A549 (cell line): Measurements from ENCODE around the gene ELAC2. TPM values are rescaled to one million over a fixed set of nuclear protein-coding genes. Genes with fewer than 3 reads are reported as not detected.

Experiments used
- ATAC-seq, 2 experiments: fragments of 200-7000 bp in 1 of 2; fragments of >200 bp in 1 of 2; cut with Nextera tagmentation in 1 of 2; cut with Tn5 transposase in 1 of 2; 3 replicates each; pipeline versions ENCODE4 v1.8.0 to v1.9.1; 2018 to 2020; ENCODE audit warnings: mild to moderate bottlenecking in 1 of 2, moderate library complexity in 1 of 2
- CTCF ChIA-PET: fragments of 300-600 bp; sonication (Branson Sonifier 250); formaldehyde crosslinking; extraction: SDS; loops from one replicate; lab custom pipeline; 2021; ENCODE audit warnings: antibody characterized with exemption, inconsistent platforms; lab: Yijun Ruan, JAX
- POLR2A ChIA-PET: fragments of 350-600 bp; formaldehyde crosslinking; extraction: SDS; loops from one replicate; lab custom pipeline; 2021; ENCODE audit warnings: antibody characterized with exemption, inconsistent platforms; lab: Yijun Ruan, JAX
- DNase-seq, 2 experiments: peaks; one replicate each; pipeline versions ENCODE4 v3.0.0 to v3.0.0-alpha.2; 2011 to 2016; ENCODE audit warnings: low read depth in 1 of 2, low spot score in 1 of 2
- FAIRE-seq: peaks from 2 replicates; lab custom pipeline; 2011; peaks lifted over from hg19 to GRCh38; lab: Jason Lieb, UNC
- H3K27ac ChIP-seq, 2 experiments: fragments of >200 bp; sonication (Bioruptor Twin); formaldehyde crosslinking; 3 replicates each; pipeline ENCODE4 v1.5.1; 2016 to 2017
- H3K4me1 ChIP-seq: fragments of >200 bp; sonication (Bioruptor Twin); formaldehyde crosslinking; 3 replicates; pipeline ENCODE4 v1.6.1; 2016
- H3K4me2 ChIP-seq: fragments of >200 bp; sonication (Bioruptor Twin); formaldehyde crosslinking; 3 replicates; pipeline ENCODE4 v1.6.1; 2016
- H3K4me3 ChIP-seq: fragments of >200 bp; sonication (Bioruptor Twin); formaldehyde crosslinking; 3 replicates; pipeline ENCODE4 v1.5.1; 2016
- H3K9me3 ChIP-seq: fragments of >200 bp; sonication (Bioruptor Twin); formaldehyde crosslinking; 3 replicates; pipeline ENCODE4 v1.6.1; 2016
- CEBPB ChIP-seq, 2 experiments: fragments of >200 bp in 1 of 2; sonication (Bioruptor Twin) in 1 of 2; formaldehyde crosslinking in 1 of 2; IDR thresholded peaks; 2 replicates each; pipeline ENCODE4 v1.6.1; 2012 to 2016
- FOSB ChIP-seq: fragments of 250-450 bp; sonication (Bioruptor Pico); IDR thresholded peaks from 2 replicates; pipeline ENCODE4 v1.5.0; 2020; ENCODE audit warnings: mild to moderate bottlenecking, moderate library complexity
- FOSL2 ChIP-seq, 2 experiments: fragments of 450-650 bp in 1 of 2; fragments of >200 bp in 1 of 2; sonication (Bioruptor Twin) in 1 of 2; formaldehyde crosslinking; IDR thresholded peaks; 2 replicates each; pipeline versions ENCODE4 v1.5.0 to v1.6.1; 2016 to 2020; ENCODE audit warnings: mild to moderate bottlenecking in 1 of 2, moderate library complexity in 1 of 2
- FOXS1 ChIP-seq: fragments of 250-450 bp; sonication (Bioruptor Pico); IDR thresholded peaks from 2 replicates; pipeline ENCODE4 v1.5.0; 2020; ENCODE audit warnings: mild to moderate bottlenecking, moderate library complexity
- HOXA7 ChIP-seq: fragments of 250-450 bp; sonication (Bioruptor Pico); IDR thresholded peaks from 2 replicates; pipeline ENCODE4 v1.5.0; 2020; ENCODE audit warnings: mild to moderate bottlenecking, moderate library complexity
- HOXB5 ChIP-seq: fragments of 250-450 bp; sonication (Bioruptor Pico); IDR thresholded peaks from 2 replicates; pipeline ENCODE4 v1.5.0; 2020; ENCODE audit warnings: mild to moderate bottlenecking, moderate library complexity
- JUNB ChIP-seq: fragments of >200 bp; sonication (Bioruptor Twin); formaldehyde crosslinking; IDR thresholded peaks from 2 replicates; pipeline ENCODE4 v1.6.1; 2016
- KDM1A ChIP-seq: fragments of 200-600 bp; sonication (generic); IDR thresholded peaks from 2 replicates; pipeline ENCODE4 v1.6.1; 2016; ENCODE audit warnings: low read depth, mild to moderate bottlenecking
- MAZ ChIP-seq: fragments of 150-350 bp; IDR thresholded peaks from 2 replicates; pipeline ENCODE4 v1.6.1; 2014; ENCODE audit warnings: antibody characterized with exemption, low read depth, low read length, borderline replicate concordance
- NPAS2 ChIP-seq: fragments of 250-450 bp; sonication (Bioruptor Pico); IDR thresholded peaks from 2 replicates; pipeline ENCODE4 v1.8.0; 2022; ENCODE audit warnings: mild to moderate bottlenecking, moderate library complexity, borderline replicate concordance
- NR3C1 ChIP-seq: fragments of >200 bp; sonication (Bioruptor Twin); formaldehyde crosslinking; IDR thresholded peaks from 3 replicates; pipeline ENCODE4 v1.6.1; 2017
- PHF8 ChIP-seq: fragments of 200-600 bp; sonication (generic); IDR thresholded peaks from 2 replicates; pipeline ENCODE4 v1.6.1; 2016; ENCODE audit warnings: low read depth, mild to moderate bottlenecking, antibody characterized with exemption, moderate library complexity, borderline replicate concordance
- POLR2AphosphoS2 ChIP-seq: conservative IDR thresholded peaks from 2 replicates; pipeline ENCODE4 v1.6.1; 2012; ENCODE audit warnings: low read length, improper control_type of control experiment, inconsistent platforms
- RAD21 ChIP-seq, 2 experiments: fragments of >200 bp in 1 of 2; sonication (Bioruptor Twin) in 1 of 2; formaldehyde crosslinking in 1 of 2; IDR thresholded peaks in 1 of 2; conservative IDR thresholded peaks in 1 of 2; 2 replicates in 1 of 2; 3 replicates in 1 of 2; pipeline ENCODE4 v1.6.1; 2012 to 2018; ENCODE audit warnings: inconsistent platforms in 1 of 2
- RCOR1 ChIP-seq: fragments of 150-350 bp; IDR thresholded peaks from 2 replicates; pipeline ENCODE4 v1.6.1; 2014; ENCODE audit warnings: antibody characterized with exemption, low read length, low read depth
- RFX5 ChIP-seq: fragments of 450-650 bp; IDR thresholded peaks from 2 replicates; pipeline ENCODE4 v1.7.1; 2014; ENCODE audit warnings: antibody characterized with exemption, mild to moderate bottlenecking, moderate library complexity
- RNF2 ChIP-seq: fragments of 200-600 bp; sonication (generic); IDR thresholded peaks from 2 replicates; pipeline ENCODE4 v1.6.1; 2016; ENCODE audit warnings: low read depth, mild to moderate bottlenecking, antibody characterized with exemption, moderate library complexity, borderline replicate concordance
- TFCP2L1 ChIP-seq: fragments of 250-450 bp; sonication (Bioruptor Pico); IDR thresholded peaks from 2 replicates; pipeline ENCODE4 v1.5.0; 2021; ENCODE audit warnings: mild to moderate bottlenecking
- WGBS: methylation state at CpG from one replicate; pipeline ENCODE4 v1.1.6; 2017; ENCODE audit errors: missing lambda C conversion rate; 5-methylcytosine and 5-hydroxymethylcytosine counted together
- polyA plus RNA-seq, 4 experiments: library from polyadenylated mRNA; depleted of rRNA in 3 of 4; stranded (reverse); fragments of >200 nt; fragmentation: RNase III in 1 of 4; extraction: RNeasy Plus Mini Kit Qiagen cat#74134 plus additional on column Dnase treatment in 1 of 4; gene quantifications; 2 replicates in 3 of 4; 3 replicates in 1 of 4; pipeline ENCODE4 v1.2.3, GENCODE V29; 2011 to 2017
- TF ChIP-seq, protein P1 (sequence below): IDR thresholded peaks from 2 replicates; pipeline ENCODE4 v1.6.1; 2012; ENCODE audit warnings: low read depth, borderline replicate concordance
- TF ChIP-seq, protein P2 (sequence below): IDR thresholded peaks from 2 replicates; pipeline ENCODE4 v1.6.1; 2012
- TF ChIP-seq, protein P3 (sequence below): fragments of 150-350 bp; IDR thresholded peaks from 2 replicates; pipeline ENCODE4 v1.6.1; 2014; ENCODE audit warnings: low read depth, mild to moderate bottlenecking, low read length
- TF ChIP-seq, protein P4 (sequence below): IDR thresholded peaks from 2 replicates; pipeline ENCODE4 v1.6.1; 2012
- TF ChIP-seq, protein P5 (sequence below): fragments of >200 bp; sonication (Bioruptor Twin); formaldehyde crosslinking; IDR thresholded peaks from 3 replicates; pipeline ENCODE4 v1.5.1; 2016

ELAC2 gene
- polyA plus RNA-seq, 2 of the 4 experiments (the other 2 are of a cell fraction) = 97.9 to 106 TPM

DNA sequence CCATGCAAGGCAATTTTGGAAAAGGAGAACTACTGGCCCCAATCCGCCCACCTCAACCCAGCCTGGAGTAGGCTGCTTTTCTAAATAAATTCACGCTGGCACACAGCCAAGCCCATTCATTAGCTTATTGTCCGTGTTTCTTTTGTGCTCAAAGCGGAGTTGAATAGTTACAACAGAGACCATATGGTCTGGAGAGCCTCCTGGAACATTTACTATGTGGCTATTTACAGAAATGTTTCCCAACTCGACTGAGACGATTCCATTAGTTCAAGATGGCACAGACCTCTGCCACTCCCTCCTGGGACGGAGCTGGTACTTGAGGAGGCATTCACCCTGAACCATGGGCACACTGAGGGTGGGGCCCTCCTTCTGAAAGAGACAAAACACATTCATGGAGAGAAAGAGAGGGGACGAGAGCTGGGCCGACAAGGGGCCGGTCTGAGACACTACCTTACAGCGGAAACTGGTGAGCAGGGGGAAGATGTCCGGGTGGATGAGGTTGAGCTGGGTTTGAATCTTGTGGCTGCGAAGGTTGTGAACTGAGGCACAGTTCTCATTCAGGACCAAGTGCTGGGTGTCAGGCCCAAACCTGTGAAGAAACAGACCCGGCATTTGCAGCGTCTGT is 15.7 kb downstream of the ELAC2 start:
- H3K9me3 ChIP-seq = no peaks in the 10 kb centered on the region
- H3K4me1 ChIP-seq = no peaks in the 10 kb centered on the region
- POLR2A ChIA-PET = no interaction called here
- CTCF ChIA-PET = interaction anchor here (0.7 to 6.9 kb wide), 38 partner anchors 9 to 823 kb away, joined by 3 to 79 read pairs (median 4); partner anchors contain the start of genes ARHGAP44, ELAC2 and MYOCD
- no peak overlapping the region for H3K4me3 ChIP-seq
- TF ChIP-seq RAD21 (conservative IDR thresholded peaks at IDR 0.05 in 1 of 2, IDR thresholded peaks at IDR 0.05 in 1 of 2) = no peak
- no peak for TF ChIP-seq NR3C1
- TF ChIP-seq MAZ = no peak
- TF ChIP-seq NPAS2 (CRISPR knock-in tag) = no peak
- TF ChIP-seq JUNB = no peak
- TF ChIP-seq, protein P1, sequence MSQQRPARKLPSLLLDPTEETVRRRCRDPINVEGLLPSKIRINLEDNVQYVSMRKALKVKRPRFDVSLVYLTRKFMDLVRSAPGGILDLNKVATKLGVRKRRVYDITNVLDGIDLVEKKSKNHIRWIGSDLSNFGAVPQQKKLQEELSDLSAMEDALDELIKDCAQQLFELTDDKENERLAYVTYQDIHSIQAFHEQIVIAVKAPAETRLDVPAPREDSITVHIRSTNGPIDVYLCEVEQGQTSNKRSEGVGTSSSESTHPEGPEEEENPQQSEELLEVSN = no peak
- TF ChIP-seq, protein P2, sequence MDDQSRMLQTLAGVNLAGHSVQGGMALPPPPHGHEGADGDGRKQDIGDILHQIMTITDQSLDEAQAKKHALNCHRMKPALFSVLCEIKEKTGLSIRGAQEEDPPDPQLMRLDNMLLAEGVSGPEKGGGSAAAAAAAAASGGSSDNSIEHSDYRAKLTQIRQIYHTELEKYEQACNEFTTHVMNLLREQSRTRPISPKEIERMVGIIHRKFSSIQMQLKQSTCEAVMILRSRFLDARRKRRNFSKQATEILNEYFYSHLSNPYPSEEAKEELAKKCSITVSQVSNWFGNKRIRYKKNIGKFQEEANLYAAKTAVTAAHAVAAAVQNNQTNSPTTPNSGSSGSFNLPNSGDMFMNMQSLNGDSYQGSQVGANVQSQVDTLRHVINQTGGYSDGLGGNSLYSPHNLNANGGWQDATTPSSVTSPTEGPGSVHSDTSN = no peak
- TF ChIP-seq, protein P3, sequence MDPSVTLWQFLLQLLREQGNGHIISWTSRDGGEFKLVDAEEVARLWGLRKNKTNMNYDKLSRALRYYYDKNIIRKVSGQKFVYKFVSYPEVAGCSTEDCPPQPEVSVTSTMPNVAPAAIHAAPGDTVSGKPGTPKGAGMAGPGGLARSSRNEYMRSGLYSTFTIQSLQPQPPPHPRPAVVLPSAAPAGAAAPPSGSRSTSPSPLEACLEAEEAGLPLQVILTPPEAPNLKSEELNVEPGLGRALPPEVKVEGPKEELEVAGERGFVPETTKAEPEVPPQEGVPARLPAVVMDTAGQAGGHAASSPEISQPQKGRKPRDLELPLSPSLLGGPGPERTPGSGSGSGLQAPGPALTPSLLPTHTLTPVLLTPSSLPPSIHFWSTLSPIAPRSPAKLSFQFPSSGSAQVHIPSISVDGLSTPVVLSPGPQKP = no peak
- TF ChIP-seq, protein P4, sequence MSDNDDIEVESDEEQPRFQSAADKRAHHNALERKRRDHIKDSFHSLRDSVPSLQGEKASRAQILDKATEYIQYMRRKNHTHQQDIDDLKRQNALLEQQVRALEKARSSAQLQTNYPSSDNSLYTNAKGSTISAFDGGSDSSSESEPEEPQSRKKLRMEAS = no peak
- no peak for TF ChIP-seq RNF2
- no peak for TF ChIP-seq POLR2AphosphoS2
- TF ChIP-seq HOXA7 = no peak
- TF ChIP-seq, all 56 proteins: peak for 0
- Histone ChIP-seq H3K4me2 (no peak overlapping the region), H3K27ac (no peak overlapping the region)
- no peak for FAIRE-seq
- no peak for DNase-seq
- no peak for ATAC-seq
- 89% methylated on average over 15 of the region's 15 CpGs for WGBS

DNA sequence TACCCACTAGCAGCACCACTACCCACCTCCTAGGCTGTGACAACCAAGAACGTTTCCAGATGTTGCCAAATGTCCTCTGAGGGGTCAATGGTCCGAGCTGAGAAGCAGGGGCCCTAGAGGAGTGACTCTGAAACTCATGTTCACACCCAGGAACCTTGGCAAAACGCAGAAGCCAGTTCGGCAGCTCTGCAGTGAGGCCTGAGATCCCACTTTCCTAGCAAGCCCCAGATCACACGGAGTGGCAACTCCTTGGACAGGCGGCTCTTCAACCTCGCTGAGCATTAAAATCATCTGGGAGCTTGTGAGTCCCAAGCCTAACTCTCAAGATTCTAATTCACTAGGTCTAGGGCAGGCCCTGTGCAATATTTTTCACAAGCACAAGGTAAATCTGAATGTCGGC is 17.3 kb downstream of the ELAC2 start:
- ChIA-PET CTCF (interaction anchor here (1.1 to 6.9 kb wide), 3 partner anchors 13 to 820 kb away, joined by 4 to 58 read pairs (median 51); no protein-coding TSS in a partner anchor), POLR2A (no interaction called here)
- Histone ChIP-seq H3K4me1 (no peaks in the 10 kb centered on the region), H3K9me3 (no peaks in the 10 kb centered on the region), H3K4me2 (no peak overlapping the region), H3K27ac (no peak overlapping the region), H3K4me3 (no peak overlapping the region)
- TF ChIP-seq FOSB (CRISPR knock-in tag) (no peak), PHF8 (no peak), KDM1A (no peak), HOXB5 (CRISPR knock-in tag) (no peak), TFCP2L1 (no peak), POLR2AphosphoS2 (no peak), RFX5 (no peak), MAZ (no peak), FOXS1 (CRISPR knock-in tag) (no peak), FOSL2 (IDR thresholded peaks at IDR 0.05) (no peak), FOSL2 (CRISPR knock-in tag; IDR thresholded peaks at IDR 0.05) (no peak), RCOR1 (no peak), CEBPB (IDR thresholded peaks at IDR 0.05) (no peak)
- TF ChIP-seq, protein P5, sequence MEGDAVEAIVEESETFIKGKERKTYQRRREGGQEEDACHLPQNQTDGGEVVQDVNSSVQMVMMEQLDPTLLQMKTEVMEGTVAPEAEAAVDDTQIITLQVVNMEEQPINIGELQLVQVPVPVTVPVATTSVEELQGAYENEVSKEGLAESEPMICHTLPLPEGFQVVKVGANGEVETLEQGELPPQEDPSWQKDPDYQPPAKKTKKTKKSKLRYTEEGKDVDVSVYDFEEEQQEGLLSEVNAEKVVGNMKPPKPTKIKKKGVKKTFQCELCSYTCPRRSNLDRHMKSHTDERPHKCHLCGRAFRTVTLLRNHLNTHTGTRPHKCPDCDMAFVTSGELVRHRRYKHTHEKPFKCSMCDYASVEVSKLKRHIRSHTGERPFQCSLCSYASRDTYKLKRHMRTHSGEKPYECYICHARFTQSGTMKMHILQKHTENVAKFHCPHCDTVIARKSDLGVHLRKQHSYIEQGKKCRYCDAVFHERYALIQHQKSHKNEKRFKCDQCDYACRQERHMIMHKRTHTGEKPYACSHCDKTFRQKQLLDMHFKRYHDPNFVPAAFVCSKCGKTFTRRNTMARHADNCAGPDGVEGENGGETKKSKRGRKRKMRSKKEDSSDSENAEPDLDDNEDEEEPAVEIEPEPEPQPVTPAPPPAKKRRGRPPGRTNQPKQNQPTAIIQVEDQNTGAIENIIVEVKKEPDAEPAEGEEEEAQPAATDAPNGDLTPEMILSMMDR = no peak
- DNase-seq = no peak
- no peak for FAIRE-seq
- ATAC-seq = no peak
- WGBS = 84% methylated on average over 8 of the region's 8 CpGs
